Measurements from ENCODE around the gene NOSTRIN.
"Not testable (repeated sequence)": the region's sequence is repeated elsewhere in the genome, so short reads cannot be mapped to it uniquely, and the experiment has no call there.

The NOSTRIN gene

DNA sequence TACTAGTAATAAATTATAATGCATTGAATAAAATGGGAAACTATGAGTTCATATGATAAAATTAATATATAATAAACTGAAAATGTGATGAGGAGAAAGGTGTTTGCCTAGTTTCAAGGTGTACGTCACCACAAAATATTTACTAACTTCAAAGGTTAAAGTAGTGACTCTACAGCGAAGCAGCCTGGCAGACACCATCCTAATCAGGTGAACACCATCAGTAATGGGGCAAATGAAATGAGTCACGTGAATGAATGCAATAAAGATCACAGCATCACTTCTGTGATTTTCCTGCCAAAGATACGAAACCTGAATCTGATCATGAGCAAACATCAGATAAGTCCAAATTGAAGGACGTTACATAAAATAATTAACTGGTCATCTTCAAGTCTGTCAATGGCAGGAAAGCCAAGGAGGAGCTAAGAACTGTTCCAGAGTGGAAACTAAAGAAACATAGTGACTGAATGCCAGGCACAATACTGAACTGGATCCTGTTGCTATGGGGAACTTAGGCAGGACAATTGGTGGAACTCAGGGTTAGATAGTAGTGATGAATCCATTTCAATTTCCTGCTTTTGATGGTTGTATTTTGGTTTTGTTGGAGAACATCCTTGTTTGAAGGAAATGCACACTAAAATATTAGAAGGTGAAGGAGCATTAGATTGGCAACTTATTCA is 12.1 kb upstream of the NOSTRIN start:
- no peak for DNase-seq

DNA sequence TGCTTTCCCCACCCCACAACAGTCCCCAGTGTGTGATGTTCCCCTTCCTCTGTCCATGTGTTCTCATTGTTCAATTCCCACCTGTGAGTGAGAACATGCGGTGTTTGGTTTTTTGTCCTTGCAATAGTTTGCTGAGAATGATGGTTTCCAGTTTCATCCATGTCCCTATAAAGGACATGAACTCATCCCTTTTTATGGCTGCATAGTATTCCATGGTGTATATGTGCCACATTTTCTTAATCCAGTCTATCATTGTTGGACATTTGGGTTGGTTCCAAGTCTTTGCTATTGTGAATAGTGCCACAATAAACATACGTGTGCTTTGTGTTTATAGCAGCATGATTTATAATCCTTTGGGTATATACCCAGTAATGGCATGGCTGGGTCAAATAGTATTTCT is 11.3 kb upstream of the NOSTRIN start:
- not testable (repeated sequence) for DNase-seq

DNA sequence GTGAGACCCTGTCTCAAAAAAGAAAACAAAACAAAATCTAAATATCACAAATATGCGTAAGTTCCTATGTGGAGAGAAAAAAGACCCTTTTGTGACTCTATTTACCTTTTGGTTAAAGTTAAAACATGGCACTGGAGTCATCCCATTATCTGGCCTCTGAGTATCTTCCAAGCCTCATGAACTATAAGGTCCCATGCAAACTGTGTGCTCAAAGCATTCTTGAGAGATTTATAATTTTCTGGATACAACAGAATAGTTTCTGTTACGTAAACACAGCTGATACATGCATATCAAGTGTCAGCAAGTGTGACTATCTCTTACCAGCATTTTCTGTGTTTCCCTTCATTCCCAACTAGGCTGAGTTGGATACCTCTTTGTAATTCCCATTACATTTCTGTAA is 8.8 kb upstream of the NOSTRIN start:
- DNase-seq: no peak

DNA sequence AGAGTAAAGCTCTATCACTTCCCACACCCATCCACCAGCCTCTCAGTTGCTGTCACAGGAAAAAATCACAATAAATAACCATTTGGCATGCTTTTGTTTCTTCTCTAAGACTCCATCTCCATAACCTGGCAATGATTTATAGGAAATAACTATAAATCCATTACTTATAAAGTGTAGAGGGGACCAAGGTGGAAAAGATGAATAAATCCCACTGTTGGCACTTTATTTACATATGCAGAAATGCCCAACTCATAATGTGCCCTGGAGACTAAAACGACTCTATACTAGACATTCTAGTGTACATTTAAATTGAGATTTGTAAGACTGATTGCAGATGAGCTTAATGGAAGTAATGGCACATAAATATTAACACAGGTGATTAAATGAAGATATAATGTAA is 7.5 kb upstream of the NOSTRIN start:
- no peak for DNase-seq

DNA sequence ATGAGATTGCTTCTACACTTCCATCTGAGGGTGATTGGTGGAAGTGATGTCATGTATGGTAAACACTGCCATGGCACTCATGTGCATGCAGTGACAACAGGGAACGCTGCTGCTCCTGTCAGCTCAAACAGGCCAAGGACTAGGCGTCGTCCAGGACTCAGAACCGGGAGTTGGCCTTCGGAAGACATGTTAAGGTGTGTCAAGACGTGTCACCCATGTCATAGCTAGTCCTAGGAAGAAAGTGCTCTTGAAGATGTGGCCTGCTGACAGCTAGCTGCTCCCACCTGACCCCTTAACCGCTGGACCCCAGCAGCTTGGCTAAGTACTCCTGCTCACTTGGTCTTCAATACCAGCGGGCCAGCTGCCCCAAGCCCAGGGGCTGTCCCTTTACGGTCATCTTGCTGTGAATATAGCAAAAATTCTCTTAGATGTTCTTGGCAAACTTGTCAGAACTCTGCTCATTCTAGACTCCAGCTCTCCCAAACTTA is 6.3 kb upstream of the NOSTRIN start:
- DNase-seq: no peak

DNA sequence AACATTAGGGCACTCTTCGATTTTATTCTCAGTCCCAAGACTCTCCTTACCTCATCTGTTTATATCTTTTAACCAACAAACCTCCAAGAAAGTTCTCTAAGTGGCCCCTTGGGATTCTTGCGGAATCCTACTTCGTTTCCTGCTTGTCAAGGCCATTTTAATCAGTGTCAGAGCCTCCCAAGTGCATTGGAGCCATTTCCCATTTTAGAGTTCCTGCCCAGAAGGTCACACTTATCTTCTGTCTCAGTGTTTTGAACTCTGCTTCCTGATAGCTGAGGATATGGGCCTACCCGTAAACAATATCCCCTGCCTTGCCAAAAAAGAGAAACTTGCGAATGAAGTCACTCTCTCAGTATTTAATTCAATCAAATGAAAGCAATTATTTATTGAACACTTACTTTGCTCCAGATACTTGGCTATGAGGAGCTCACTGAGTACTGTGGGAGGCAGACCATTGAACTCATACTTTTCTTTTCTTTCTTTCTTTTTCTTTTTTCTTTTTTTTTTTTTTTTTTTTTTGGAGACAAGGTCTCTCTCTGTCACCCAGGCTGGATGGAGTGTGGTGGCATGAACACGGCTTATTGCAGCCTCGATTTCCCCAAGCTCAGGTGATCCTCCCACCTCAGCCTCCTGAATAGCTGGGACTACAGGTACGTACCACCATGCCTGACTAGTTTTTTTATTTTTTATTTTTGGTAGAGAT is 5.7 kb upstream of the NOSTRIN start:
- DNase-seq: no peak

DNA sequence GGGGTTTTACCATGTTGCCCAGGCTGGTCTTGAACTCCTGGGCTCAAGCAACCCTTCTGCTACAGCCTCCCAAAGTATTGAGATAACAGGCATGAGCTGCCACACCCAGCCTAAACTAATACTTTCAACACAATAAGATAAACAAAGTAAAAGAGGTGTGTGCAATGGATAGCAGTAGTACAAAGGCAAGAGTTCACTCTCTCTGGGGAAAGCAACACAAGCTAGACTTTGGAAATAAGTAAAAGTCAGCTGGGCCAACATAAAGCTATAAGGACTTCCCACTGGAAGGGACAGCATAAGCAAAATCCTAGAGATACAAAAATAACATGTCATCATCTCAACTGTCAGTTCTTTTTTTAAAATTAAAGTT is 5.2 kb upstream of the NOSTRIN start:
- no peak for DNase-seq

DNA sequence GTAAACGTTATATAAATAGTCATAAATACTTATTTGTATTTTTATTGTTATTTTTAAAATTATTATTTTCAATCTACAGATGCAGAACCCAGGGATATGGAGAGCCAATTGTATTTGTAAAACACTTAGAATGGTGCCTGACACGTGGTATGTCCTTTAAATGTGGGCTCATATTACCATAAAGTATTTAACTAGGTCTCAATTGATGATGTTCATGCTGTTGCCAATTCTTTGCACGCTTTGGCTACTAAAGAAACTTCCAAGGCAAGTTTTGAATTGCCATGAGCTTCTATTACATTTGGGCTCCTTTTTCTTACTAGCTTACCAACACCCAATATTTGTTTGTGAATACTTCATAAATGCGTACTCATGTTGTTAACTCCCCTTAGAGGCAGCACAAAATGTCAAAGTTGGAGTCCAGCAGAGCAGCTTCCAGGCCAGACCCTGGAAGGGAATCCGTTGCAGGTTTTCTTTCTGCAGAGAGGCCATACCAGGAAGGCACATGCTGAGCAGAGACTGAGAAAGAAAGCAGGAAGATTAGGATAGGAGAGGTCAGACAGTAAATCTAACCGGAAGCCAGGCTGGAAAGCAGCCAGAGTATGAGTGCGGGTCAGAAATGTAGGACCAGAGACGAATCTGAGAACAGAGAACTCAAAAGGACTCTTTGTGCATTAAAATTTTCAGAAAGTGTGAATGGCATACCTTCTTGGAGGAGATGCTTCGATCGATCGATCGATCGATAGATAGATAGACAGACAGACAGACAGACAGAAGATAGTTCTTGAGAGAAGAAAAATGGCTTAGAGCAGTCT is 4.2 kb upstream of the NOSTRIN start:
- no peak for DNase-seq

DNA sequence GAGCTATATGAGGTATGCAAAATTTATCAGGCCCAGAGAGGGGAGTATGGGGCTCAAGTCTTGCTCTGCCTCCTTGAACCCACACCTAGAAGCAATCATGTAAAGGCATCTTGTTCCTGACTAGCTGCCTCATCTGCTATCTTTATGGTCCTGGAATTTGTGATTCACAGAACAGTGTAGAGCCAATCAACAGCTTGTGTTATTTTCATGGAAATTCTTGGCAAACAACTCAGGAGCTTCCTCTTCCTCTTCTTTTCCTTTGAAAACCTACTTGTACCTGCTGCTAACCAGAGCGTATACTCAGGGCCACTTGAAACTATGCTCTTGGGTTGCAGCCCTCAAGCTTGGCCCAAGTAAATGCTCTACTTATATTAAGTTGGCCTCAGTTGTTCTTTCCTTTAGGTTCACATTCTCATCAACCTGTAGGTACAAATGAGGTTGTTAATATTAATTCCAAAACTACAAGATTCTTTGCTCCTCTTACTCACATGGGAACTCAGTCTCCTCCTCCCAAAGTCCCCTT is 3.5 kb upstream of the NOSTRIN start:
- no peak for DNase-seq

DNA sequence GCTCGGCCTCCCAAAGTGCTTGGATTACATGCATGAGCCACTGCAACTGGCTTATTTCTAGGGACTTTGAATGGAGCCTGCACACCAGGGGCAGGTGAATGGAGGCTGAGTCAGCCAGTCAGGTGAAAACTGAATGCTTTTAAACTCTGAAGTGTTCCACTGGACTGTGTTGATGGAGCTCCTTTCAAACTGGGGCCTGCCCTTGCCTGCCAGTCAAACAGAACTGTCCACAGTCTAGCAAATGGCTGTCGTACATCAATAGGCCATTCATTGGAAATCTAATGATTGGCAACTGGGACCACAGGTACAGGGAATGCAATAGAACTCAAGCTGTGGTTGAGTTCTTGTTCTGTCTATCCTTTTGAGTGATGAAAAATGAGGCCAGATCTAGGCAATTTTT is 966 bp upstream of the NOSTRIN start:
- no peak for DNase-seq

DNA sequence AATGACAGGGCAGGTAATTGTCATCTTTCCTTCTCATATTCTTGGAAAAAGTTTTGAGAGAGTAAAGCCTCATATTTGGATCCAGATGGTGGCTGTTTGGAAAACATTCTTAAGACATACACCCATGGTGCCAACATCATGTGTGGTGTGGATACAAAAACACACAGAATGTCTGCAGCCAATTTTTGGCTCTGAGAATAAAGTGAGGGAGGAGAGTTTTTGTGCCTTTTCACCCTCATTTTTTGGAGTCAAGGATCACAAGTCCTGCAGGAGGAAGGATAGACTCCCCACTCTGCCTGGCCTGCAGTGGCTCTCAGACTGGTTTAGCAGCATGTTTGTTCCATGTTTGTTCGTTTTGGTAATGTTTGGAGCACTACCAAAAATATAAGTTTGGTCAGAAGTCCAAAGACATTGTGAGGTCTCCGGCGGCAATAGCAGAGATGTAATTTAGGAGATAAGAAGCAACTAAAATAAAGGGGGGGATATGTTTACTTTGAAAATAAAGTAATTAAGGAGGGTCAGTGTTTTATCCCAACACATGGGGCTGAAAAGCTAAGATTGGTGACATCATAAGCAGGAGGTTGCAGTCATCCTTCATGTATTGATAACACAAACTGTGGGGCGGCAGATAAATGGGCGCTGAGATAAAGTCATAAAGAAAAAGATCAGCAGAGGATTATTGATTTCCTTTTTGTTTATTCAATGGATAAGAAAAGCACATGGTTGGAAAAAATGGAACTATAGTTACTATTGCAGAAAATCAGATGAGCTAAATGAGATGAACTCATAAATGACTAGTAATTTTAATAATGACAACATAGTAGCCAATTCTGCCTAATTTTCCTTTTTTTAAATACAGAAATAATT is 655 bp downstream of the NOSTRIN start:
- no peak for DNase-seq

DNA sequence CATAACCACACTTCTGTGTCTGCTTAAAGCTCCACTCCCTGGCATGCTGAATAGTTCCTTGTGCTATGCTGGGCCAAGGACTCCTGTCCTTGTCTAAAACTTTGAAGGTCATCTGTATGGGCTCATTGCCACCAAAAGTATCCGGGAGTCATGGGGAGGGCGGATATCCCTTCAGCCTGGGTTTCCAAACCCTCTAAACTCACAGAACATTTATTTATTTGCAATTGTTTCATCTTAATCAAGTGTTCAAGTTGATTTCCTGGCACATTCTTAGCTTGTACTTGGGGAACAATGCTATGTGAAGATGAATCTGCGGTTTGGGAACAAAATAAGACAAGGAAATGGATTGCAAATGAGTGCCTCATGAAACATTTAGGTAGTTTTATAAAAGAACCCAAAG is 1.8 kb downstream of the NOSTRIN start:
- DNase-seq: no peak

DNA sequence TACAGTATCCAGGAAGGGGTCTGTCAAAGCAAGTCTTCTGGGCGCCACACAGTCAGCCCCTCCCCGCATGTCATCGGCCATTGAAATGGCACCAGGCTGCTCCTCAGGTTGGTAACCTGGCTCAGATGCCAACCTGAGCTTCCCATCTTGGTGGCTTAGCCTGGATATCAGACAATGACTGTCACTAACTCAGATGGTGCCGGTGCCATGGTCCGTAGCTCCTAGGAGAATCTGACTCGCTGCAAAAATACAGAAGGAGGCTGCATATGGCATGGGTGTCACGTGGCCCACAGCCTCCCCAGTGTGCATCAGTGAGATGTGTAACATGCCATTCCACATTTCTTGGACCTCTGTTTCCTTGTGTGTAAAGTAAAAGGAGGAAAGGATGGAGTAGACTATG is 3.2 kb downstream of the NOSTRIN start:
- no peak for DNase-seq

DNA sequence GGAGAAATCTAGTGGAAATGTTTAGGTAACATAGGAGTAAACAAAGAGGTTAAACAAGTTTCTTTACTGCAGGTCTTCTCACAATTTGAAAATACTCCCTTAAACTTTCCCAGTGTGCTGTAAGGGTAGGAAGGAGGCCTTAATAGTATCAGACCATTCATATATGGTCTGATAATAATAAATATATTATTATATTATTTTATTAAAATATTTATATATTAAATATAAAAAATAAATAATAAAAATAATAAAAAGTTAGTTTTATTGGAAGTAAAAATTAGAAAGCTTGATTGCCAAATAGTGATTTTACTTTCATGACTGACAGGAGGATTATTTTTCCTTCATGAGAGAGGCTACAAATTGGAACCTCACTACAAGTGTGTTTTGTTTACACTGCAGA is 7.1 kb downstream of the NOSTRIN start:
- DNase-seq: no peak

DNA sequence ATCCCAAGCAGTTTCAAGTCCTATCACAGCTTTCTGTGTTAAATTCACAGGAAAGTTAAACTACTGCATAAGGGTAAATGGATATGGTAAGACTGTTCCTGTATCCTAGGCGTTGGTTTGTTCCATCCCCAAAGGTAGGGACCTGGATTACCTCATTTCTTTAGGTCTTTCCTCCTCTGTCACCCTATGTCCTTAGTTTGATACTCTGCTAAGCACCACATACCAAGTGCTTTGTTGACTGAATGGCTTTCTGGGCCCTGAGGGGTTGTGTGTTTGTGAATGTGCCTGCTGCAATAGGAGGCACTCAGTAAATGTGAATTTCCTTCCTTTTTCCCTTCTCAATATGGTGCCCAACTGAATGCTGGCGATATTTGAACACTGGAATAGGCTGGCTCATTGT is 7.8 kb downstream of the NOSTRIN start:
- no peak for DNase-seq

DNA sequence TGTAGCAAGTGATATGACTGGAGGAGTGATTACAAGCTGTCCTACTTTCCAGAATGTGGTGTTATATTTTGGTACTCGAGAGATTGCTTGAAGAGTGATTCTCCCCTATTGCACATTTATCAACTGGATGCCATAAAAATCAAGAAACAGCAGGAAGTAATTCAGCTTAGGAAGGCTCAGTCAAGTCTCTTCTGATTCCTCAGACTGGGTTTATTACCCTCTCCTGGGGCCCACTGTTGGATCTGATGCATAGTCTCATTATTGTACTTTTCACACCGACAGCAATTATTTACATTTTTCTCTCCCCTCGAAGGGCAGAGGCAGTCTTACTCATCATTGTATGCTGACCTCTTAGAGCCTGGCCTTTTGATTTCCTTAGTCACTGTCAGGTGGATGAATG is 9.3 kb downstream of the NOSTRIN start:
- no peak for DNase-seq

DNA sequence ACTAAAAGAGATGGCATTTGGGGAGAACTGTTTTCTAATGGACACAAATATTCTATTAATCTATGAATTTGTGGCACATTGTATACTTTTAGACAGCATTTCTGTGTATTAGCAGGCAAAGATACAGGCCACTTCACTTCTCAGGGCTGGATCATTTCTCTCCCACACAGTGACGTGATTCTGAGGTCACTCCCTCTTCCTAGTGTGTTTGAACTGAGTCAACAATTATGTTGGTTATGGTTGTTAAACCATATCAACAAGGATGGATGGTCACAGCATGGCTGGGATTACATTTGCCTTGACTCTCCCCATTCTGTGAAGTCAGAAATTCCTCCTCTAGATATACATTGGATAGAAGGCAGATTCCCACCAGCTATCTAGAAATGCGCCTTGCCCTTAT is 11.6 kb downstream of the NOSTRIN start:
- DNase-seq: no peak

DNA sequence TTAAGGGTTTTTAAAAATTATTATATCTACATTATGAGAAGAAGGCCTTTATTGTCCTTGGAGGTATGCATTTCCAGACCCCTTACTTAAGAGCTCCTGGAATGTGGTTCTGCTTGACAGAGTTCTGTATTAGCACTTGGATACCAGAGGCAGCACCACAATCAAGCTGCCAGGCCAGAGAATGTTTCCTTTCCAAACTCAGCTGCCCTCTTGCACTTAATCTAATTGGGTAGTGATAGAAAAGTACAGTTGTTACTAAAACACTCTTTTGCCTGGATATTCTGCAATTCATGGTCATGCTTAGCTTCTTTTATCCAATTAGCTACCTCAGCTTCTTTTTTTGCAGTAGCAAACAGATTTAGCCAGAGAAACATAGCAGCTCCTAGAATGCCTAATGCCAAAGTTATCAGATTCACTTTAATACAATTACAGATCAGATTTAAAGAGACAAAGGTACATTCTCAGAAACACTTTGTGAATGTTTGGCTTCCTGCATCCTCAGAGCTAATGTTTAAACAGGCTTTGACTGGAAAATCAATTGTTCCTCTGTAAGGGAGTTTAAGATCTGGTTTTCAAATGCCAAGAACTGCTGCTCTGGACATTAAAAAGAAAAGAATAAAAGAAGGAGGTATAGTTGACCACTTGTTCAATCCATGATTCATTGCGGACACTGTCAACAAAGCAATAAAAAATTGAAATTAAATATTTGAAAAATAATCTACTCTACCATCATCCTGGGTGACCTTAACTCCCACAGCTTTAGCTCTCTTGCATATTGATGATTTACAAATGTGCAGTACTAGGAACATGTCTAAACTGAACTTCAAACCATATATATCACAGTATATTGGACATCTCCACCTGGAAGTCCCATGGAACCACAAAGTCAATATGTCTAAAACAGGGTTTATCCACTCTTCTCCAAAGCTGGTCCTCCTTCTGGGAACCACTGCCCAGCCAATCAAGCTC is 12.8 kb downstream of the NOSTRIN start:
- DNase-seq: no peak

DNA sequence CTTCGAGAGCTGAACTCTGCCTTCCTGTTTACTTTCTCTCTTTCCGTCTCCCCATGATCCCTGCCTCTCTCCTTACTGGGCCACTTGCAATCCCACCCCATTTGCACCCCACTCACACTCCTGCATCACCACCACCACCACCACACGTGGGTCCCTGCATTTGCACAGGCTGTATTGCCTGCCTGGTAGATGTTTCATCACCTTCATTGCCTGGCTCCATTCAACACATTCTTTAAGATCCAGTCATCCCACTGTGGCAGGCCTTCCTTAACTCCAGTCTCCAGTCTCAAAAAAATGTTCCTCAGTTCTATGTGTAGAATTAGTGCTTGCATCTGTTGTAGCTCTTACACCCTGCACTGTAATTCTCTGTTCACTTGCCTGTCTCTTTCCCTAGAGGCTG is 13.9 kb downstream of the NOSTRIN start:
- no peak for DNase-seq

DNA sequence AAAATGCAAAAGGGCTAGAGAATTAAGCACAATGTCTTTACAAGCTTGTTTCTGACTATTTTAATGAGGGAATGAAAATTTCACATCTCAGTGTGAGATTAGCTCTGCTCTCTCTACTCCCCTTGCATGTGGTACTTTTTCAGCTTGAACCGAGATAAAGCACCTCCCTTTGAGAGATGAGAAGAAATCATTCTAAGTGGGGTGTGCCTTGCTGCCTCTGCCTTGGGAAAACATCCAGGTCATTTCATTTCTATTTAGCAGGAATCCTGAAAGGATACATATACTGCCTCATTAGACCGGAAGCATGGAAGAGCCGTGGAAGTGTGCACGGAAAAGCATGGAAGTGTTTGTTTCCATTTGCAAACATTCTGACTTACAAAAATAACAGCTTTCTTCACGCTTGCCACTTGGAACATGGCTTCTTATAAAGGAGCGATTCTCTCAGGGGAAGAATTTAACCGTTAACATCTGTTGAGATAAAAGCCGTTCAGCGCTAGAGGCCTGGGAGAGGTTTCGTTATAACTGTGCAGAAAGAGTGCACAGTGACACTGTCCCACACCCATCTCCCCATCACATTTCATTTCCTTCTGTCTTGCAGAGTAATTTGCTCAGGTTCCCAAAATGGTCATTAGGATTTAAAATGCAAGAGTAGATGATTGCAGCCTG is 16.7 kb downstream of the NOSTRIN start:
- no peak for DNase-seq
